Hippocampal formation (tissue), 2 donors: ENCODE measurements around the gene FMNL1.
A peak's percentile ranks its signal among the peaks of the same experiment; 100 is the strongest.
"Not testable (repeated sequence)": the region's sequence is repeated elsewhere in the genome, so short reads cannot be mapped to it uniquely, and the experiment has no call there.

Source experiments
- DNase-seq, 2 donors: peaks; one replicate each; lab custom pipeline; 2025; lab: John Stamatoyannopoulos, UW

The FMNL1 gene

DNA sequence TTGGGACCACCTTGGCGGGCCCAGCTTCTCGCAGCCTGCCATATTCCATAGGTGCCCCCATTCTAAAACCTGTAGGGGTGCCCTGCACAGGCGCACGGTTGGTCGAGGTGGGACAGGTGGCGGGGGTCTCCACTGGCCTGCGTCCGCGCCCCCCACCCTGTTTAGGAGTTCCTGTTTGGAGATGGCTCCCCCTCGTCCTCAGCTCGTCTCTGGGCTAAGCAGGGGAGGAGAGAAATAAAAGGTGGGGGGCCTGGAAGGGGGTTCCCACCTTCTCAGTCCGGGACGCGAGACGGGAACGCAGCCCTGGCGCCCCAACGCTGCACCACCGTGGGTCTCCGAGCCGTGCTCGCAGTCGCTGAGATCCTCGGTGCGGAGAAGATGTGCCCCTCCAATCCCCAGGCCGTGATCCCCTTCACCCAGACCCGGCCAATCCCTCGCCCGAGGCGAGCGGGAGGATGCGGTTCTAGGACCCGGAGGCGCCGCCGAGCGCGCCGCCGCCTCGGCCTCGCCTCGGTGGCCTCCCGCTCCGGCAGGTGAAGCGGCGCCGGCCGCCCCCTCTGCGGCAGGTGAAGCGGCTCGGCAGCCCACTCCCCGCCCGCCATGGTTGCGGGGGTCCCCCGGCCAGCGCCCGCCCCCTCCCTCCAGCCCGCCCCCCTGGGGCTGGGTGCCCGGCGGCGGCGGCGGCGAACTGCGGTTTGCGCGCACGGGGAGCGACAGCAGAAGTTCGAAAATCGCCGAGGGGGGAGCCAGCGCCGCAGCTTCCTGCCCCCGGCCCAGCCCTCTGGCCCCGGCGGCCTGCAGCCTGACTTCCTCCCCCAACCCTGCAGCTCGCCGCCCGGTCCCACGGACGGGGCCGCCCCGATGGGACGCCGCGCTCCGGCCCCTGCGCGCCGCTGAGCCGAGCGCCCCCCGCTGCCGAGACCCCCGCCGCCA, at the start of gene FMNL1:
Gene FMNL1 (plus strand): TSS at position 805 of the 933 bp plus-strand sequence. CDS start 240 bp downstream, outside the sequence.
- DNase-seq: no peak

DNA sequence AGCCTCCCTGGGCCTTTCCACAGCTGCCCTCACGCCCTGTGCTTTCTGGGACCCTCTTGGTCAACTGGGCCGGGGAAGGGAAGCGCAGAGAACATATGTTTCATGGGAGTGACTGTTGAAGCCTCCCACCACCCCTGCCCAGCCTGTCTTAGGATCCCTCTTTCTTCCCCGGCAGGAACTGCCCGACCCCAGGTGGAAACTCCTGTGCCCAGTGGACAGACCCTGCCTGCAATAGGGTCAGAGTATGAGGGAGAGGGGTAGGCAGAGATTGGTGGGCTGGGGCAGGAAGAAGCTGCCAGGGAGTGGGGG, 49.5 kb upstream of the FMNL1 start:
- DNase-seq: no peak

DNA sequence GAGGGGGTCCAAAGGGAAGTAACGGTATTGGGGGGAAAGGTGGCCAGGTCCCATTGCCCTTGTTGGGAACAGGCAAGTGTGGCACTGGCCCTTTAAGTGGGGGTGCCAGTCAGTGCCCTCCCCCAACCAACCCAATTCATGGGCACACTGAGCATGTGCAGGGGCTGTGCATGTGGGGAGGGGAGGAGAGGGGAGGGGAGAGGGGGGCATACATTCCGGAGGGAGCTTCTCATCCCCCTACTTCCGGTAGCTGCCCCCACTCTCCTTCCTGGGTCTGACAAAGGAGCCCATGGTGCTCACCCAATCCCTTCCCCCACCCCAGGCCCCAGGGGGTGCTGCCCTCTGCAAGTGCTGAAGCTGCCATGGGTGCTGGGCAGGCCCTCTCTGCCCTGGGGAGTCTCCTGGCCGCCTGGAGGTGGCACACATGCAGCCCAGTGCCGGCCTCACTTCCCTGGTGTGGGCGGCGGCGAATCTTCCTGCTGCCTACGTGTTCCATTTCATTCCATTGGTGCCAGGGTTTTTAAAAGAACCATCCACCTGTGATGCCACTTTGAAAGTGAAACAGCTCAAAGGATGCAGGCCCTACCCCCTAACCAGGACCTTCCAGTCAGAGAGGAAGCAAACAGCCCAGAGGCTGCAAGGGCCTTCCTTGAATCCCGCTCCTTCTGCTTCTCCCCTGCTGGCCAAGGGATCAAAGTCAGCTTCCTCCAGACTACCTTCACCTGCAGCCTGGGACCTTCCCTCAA, 49.0 kb upstream of the FMNL1 start:
- DNase-seq: peak; percentile 86 to 87

GRCh38 chr17:45175759-45176115, 45.9 kb upstream of the FMNL1 start:
- no peak for DNase-seq

DNA sequence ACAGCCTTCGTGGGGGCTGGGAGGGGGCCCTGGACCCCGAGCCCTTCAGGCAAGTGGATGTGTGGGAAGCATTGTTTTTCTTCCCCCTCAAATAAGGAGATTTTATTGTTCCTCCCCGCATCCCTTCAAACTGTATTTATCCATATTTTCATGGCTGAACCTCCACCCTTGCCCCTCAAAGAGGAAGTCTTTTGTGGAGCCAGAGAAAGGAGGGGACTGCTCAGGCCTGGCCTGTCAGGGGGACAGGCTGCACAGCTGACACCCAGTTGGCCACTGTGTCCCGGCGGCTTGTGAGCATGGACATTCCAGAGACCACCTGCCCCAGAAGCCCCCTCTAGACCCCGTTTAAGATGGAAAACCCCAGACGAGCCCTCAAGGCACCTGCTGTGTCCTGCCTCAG, 44.1 kb upstream of the FMNL1 start:
- no peak for DNase-seq

- DNase-seq: no peak
Observed at GRCh38 chr17:45184144-45184543, 37.5 kb upstream of the FMNL1 start.

DNA sequence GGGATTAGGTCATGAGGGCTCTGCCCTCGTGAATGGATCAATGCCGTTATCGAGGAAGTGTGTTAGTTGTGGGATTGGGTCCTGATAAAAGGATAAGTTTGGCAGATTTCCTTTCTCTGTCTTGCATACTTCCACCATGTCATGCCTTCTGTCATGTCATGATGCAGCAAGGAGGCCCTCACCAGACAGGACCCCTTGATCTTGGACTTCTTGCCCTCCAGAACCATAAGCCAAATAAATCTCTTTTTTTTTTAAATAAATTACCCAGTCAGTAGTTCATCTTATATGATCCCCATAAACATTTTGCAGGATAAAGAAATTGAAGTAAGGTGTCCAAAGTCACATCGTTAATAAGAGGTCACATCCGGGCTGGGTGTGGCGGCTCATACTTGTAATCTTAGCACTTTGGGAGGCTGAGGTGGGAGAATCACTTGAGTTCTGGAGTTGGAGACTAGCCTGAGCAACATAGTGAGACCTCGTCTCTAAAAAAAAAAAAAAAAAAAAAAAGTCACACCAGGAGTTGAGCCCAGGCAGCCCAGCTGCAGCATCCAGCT, 34.8 kb upstream of the FMNL1 start:
- no peak for DNase-seq

DNA sequence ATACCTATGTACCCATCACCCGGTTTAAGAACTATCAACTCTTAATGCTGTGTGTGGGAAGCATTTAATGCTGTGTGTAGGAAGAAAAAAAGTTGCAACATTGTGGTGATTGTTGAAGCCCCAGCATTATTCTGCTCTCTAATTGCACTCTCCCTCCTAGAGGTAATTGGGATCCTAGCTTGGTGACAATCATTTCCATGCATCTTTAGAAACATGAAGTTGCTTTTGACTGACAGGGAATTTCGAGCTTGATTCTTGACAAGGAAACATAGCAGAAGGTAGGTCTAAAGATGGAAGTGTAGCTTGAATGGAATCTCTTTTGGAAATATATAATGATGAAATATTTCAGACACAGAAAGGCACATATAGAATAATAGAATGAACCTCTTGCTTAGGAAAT, 32.7 kb upstream of the FMNL1 start:
- no peak for DNase-seq

DNA sequence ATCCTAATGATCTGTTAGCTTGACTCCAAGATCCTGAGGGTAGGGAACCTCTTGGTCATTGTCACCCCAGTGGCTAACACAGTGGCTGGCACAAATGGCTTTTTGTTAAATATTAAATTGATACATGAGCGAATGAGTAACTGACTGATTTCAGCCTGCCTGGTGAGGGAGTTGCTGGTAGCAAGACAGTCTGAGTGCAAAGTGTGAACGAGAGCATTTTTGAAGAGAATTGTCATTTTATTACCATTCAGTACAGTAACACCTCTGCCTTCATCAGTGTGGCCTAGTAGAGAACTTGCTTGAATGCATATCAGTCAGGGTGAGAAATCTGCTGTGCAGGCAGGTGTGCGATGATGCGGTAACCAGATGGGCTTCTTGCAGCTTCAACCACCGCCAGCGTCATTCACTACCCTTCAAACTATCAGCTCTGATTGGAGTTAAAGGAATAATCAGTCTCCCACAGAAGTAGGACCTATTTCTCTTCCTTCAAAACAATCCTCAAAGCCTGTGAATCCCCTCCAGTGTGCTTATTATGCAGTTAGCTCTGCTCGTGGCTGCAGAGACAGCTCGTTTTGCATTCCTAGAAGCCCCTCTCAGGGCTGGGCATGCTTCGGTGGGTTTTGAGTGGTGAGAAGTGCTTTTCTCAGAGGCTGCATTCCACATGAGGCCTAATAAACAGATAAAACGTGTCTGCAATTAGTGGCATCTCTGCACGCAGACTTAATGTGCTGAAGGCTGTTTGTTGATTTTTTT, 31.0 kb upstream of the FMNL1 start:
- no peak for DNase-seq

DNA sequence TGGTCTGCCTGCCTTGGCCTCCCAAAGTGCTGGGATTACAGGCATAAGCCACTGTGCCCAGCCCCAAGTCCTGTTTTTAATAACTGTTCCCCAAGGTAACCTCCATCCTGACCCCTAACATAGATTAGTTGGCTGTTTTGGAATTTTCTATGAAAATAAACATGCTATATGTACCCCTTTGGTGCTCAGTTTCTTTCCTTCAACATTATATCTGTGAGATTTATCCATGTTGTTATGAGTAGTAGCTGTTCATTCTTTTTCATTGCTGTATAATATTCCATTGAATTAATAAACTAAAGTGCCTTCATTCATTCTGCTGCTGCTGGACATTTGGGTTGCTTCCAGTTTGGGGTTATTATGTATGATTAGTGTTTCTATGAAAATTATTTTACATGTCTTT, 26.3 kb upstream of the FMNL1 start:
- DNase-seq: no peak

DNA sequence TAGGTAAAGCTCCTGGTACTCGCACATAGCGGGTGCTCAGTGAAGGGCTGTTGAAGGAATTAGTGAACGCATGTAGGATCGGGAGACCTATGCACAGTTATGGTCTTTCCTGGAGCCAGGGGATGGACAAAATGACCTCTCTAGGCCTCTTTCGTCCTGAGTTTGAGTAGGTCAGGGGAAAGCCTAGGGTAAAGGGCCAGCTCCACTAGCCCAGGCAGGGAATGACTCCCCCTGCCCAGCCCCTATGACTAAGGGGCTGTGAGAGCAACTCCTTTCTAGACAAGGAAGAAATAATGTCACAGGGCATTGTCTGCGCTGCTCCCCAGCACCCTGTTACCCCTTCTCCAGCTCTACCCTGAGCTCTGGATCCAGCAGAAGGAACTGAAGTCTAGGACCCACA, 24.6 kb upstream of the FMNL1 start:
- no peak for DNase-seq

GRCh38 chr17:45197555-45198334, 23.9 kb upstream of the FMNL1 start:
- DNase-seq: peak; percentile 57 to 85

DNA sequence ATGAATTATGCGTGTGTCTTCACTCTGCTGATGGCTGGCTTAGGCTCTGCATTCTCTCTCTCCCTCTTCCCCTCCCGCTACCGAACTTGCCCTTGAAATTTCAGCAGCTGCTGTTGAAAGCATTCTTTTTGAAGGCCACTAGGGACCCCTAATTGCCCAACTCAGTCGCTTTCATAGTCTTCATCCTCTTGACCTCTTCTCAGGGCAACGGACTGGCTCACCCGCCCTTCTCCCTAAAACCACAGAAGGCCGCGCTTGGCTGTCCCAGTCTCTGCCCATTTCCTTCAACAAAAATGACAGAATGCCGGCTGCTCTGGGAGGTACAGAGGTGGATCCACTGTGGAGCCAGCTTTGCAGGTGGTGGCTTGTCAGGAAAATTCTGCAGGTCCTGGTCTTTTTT, 21.0 kb upstream of the FMNL1 start:
- no peak for DNase-seq

DNA sequence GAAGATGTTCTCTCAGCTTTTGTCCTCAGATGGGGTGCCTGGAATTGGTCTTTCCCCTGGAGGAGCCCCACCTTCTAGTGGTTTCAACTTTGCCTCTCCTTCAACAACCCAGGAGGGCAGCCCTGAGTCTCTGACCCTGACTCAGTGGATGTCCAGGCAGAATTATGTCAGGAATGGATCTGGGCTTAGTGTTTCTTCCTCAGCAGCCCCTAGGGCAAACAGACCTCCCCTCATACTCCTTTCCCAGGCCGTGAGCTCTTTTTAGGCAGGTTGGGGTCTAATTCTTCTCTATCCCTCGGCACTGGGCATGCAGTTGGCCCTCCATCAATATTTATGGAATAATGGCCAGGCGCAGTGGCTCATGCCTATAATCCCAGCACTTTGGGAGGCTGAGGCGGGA, 20.2 kb upstream of the FMNL1 start:
- DNase-seq: no peak

DNA sequence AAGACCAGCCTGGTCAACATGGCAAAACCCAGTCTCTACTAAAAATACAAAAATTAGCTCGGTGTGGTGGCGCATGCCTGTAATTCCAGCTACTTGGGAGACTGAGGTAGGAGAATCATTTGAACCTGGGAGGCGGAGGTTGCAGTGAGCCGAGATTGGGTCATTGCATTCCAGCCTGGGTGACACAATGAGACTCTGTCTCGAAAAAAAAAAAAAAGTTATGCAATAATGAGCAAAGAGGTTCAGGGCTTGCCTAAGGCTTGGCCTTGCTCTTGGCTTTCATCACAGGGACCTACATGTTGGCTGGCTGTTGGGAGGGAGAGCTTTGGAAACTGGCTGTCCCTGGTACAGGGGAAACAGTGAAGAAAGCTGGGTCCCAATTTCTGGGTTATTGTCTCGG, 19.8 kb upstream of the FMNL1 start:
- not testable (repeated sequence) for DNase-seq

- peak; percentile 64 for DNase-seq
Observed at GRCh38 chr17:45218895-45219661, 2.6 kb upstream of the FMNL1 start.

- DNase-seq: no peak
Observed at GRCh38 chr17:45220079-45220478, 1.6 kb upstream of the FMNL1 start.

DNA sequence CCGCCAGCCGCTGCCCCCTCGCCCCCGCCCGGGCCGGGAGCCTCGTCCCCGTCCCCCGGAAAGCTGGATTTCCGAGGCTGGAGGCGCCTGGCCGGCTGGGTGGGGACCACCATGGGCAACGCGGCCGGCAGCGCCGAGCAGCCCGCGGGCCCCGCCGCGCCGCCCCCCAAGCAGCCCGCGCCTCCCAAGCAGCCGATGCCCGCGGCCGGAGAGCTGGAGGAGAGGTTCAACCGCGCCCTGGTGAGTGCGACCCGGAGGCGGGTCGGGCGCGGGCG, 266 bp downstream of the FMNL1 start:
- no peak for DNase-seq

- DNase-seq: no peak
Observed at GRCh38 chr17:45222289-45222995, 757 bp downstream of the FMNL1 start.

DNA sequence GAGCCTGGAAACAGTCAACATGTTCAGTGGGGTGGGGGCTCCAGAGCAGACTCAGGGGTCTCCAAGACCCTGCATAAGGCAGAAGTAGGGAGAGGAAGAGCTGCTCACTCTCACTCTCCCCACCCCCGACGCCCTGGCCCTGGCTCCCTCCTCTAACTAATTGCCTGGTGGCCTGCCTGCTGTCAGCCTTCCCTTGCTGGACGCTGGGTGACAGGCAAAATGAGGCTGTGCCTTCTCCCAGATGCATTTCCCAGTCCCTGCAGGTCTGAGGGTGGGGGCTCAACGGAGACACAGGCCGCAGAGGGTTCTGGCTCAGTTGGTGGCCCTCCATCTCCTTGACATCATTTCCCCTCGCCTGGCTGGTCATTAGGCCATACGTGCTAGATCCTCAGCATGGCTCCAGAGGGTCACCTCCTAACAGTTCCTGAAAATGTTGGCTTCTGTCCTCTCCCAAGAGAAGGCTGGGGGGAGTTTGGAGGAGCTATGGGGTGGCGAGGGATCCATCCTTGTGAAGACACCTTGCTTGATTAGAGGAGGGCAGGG, 1.4 kb downstream of the FMNL1 start:
- no peak for DNase-seq
